GM21786 (cell line): ENCODE data around the gene USH1C.

ENCODE experiments used
- ATAC-seq: cut with Tn5 transposase; IDR thresholded peaks from one replicate; pipeline ENCODE4 v1.9.1; 2021; ENCODE audit not compliant: unreplicated experiment

The USH1C gene

GRCh38 chr11:17544181-17544622, at the start of gene USH1C:
Gene USH1C, minus strand, starts transcription at chr11:17544416. Its CDS starts 109 bp downstream, at chr11:17544307.
- ATAC-seq = no peak

DNA sequence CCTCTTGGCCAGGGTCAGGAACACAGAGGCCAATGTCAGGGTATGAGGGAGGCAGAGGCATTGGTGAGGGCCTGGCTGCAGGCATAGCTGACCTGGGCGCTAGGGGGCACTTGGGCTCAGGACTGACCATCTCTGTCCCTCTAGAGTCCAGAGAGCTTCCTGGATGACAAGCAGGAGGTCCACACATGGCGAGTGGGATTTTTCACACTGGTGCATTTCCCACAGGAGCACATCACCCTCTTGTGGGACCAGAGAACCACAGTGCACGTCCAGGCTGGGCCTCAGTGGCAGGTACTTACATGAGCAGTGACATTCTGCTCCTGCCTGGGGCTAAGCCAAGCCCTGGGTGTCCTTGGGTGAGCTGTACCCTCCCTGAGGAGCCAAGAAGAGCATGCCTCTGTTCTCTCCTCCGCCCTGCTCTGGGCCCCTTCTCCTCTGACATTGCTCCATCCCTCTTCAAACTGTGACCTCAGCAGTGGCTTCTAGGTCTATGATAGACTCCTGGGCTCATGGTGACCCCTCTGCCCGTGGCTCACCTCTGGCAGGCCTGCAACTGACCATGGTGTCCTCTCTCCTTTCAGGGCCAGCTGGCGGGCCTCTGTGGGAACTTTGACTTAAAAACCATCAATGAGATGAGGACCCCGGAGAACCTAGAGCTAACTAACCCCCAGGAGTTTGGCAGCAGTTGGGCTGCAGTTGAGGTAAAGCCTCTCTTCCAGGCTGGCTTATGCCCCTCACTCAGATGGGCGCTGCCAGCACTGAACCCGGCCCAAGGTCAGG, 49.4 kb upstream of the USH1C start:
- ATAC-seq = no peak

DNA sequence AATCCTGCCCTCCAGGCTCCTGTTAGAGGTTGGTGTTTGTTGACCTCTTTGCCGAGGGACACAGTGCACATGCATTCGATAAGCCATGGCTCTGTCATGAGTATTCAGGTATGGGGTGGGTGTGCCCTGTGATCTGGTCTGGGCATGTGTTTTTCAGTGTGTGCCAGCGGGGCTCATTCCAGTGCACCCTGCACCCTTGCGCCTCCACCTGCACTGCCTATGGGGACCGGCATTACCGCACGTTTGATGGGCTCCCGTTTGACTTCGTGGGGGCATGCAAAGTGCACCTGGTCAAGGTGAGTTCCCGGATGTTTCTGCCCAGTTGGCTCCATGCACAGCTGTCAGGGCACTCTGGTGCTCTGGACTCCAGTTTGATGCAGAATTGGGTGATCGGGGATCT, 47.1 kb upstream of the USH1C start:
- ATAC-seq = no peak

- no peak for ATAC-seq
Observed at GRCh38 chr11:17590463-17590862, 46.2 kb upstream of the USH1C start.

DNA sequence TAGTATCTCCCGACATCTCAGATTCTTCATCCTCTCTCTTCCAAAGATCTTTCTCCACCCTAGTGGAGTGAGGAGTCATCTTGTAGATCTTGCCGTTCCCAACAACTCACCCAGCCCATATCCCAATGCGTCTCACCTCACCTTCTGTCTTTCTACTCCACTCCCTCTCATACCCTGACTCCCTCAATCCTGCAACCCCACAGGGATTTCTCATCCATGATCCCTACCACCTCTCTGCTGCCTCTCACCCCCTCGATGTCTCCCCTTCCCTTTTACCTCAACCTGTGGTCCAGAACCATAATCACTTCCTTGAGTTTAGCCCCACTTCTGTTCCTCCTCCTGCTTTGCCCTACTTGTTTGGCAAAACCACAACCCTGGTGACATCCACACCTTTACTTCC, 44.5 kb upstream of the USH1C start:
- ATAC-seq = no peak

DNA sequence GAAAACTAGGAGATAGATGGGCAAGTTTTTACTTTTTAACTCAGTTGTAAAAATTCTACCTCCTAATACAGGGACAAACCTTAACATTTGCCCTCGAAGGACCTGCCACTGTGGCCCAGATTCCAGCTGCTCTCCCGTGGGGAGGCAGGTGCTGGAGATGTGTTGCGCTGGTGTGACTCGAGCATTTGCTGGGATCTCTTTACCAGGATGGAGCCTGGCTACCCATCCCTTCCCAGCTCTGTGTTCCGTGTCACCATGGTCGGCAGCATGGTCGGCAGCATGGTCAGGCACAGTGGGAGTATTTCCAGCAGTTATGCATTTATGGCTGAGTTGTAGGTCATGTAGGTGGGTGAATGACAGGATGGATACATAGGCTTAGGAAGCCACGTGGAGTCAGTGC, 44.0 kb upstream of the USH1C start:
- no peak for ATAC-seq

- no peak for ATAC-seq
Observed at GRCh38 chr11:17585911-17586695, 41.9 kb upstream of the USH1C start.

DNA sequence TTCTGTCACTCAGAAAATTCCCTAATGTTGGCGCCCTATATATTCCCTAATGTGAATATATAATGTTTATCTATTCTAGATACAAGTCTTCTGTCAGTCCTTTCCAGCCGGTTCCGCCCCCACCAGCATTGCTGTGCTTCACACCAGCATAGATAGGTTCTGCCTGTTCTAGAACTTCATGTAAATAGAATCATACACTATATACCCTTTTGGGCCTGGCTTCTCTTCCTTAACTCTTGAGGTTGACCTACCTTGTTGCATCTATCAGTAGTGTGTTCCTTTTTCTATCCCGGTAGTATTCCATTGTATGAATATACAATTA, 37.5 kb upstream of the USH1C start:
- ATAC-seq = no peak

GRCh38 chr11:17581036-17581731, 37.0 kb upstream of the USH1C start:
- ATAC-seq = no peak

DNA sequence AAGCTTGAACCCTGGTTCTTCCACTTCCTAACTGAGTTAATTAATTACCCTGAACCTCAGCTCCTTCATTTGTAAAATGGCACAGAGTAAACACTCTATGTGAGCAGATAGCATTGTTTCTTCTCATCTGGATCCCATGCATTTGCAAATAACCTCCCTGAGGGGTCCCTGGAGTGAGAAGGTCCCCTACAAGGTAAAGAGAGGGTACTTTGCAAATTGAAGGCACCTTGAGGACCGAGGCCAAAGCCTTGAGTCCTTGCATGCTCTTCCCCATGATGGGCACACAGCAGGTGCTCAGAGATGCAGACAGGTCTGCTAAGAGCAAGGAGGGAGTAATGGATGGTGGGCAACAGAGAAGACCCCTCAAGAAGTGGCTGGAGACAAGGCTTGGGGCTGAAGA, 36.1 kb upstream of the USH1C start:
- ATAC-seq = no peak

- no peak for ATAC-seq
Observed at GRCh38 chr11:17579451-17579850, 35.2 kb upstream of the USH1C start.

- ATAC-seq = no peak
Observed at GRCh38 chr11:17578958-17579357, 34.7 kb upstream of the USH1C start.

- ATAC-seq = no peak
Observed at GRCh38 chr11:17578296-17578695, 34.1 kb upstream of the USH1C start.

DNA sequence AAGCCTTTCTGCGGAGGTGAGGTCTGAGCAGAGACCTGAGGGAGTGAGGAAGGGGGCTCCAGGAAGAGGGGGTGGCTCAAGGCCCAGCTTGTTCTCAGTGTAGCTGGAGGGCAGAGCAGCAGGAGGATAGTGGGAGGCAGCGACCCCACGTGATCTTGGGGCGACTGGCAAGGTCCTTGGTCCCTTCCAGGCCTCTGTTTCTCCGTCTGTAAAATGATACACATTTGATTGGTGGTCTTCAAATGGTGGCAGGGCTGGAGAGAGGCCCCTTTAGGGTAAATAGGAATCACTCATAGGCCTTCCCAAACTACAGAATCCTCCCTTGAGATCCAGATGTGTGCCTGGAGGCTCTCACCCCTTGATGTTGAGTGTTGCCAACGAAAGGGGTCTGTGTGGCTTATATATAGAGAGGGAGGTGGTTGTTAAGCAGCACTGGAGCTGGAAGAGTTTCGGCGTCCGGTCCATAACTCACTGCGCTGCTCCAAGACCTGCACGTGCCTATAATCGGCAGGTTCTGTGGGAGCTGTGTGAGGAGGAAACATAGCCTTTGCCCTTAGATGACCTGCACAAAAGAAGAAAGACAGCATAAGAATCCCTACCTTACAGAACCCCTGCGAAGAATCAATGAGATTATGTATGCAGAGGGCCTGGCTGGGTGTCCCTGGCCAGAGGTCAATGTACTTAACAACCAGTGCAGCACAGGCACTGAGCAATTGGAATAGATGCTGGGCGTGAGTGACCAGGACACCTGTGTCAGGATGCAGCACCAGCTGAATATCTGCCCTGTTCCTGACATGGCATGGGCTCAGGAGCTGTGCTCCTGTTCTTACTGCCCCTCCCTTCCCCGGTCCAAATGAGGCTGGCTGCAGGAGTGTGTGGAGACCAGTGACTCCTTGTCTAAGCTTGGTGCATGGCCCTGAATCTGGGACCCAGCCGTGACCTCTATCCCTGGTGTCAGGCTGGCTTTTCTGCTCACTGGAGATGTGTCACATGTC, 31.5 kb upstream of the USH1C start:
- no peak for ATAC-seq

DNA sequence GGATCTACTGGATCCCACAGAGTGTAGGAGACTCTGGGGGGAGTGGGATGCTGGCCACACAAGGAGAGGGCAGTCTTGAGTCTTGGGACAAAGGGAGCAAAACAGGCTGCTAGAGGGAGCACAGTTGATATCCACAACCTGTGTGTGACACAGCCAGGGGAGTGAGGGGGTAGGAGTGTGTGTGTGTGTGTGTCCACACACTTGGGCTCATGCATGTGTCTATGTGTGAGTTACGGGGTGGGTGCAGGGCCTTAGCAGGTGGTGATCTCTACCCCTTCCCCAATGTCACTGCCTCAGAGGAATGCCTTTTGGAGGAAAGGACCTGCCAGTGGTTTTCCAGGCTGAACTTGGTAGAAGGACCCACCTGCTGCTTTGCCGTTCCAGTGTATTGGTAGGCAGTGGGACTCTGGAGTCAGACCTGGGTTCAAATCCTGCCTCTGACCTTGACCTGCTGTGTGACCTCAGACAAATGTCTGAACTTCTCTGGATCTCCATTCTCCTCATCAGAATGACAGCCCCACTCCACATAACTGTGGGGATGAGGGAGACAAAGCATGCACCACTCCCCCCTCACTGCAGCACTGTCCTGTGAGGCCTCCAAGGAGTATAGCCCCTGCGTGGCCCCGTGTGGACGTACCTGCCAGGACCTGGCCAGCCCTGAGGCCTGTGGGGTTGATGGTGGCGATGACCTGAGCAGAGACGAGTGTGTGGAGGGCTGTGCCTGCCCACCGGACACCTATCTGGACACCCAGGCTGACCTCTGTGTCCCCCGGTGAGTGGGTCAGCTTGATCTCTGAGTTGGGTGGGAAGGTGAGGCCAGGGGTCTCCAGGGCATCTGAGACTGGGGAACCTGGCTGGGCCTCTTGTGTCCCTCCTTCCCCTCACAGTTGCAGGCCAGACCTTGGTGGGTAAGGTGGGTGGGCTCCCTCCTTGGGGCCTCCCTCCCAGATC, 30.2 kb upstream of the USH1C start:
- ATAC-seq = no peak

GRCh38 chr11:17573526-17573925, 29.3 kb upstream of the USH1C start:
- ATAC-seq = no peak

GRCh38 chr11:17572791-17573460, 28.7 kb upstream of the USH1C start:
- no peak for ATAC-seq

DNA sequence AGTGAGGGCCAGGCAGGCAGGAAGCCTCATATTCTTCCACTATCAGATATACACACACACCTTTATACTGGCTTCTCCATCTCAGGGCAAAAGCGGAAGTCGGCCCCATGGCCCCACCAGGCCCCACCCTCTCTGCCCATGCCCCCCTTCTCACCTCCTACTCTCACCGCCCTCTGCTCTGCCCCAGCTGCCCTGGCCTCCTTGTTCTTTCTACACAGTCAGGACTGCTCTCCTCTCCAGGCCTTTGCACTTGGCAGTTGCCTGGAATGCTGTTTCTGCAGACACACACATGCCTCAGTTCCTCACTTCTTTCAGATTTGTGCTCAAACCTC, 28.1 kb upstream of the USH1C start:
- ATAC-seq = no peak
